HepG2 (cell line): ENCODE results near the gene UBL5. TPM values are rescaled to one million over a fixed set of nuclear protein-coding genes. Genes with fewer than 3 reads are reported as not detected.

ENCODE experiments used
- CENPX ChIP-seq: sonication (generic); formaldehyde crosslinking; IDR thresholded peaks from 2 replicates; pipeline ENCODE4 v1.9.0; 2021; ENCODE audit warnings: mild to moderate bottlenecking, missing genetic modification reagents, moderate library complexity
- GTF2F1 ChIP-seq: fragments of 150-350 bp; IDR thresholded peaks from 2 replicates; pipeline ENCODE4 v1.6.1; 2014; ENCODE audit warnings: low read length
- HDAC1 ChIP-seq: sonication (generic); formaldehyde crosslinking; IDR thresholded peaks from 2 replicates; pipeline ENCODE4 v1.5.1; 2020; ENCODE audit warnings: mild to moderate bottlenecking, missing genetic modification reagents
- MNT ChIP-seq: fragments of 450-650 bp; IDR thresholded peaks from 2 replicates; pipeline ENCODE4 v1.6.1; 2016
- NCOA1 ChIP-seq: sonication (generic); formaldehyde crosslinking; IDR thresholded peaks from 2 replicates; pipeline ENCODE4 v1.9.0; 2021; ENCODE audit warnings: missing genetic modification reagents
- RBFOX2 ChIP-seq: fragments of 200-400 bp; formaldehyde crosslinking; IDR thresholded peaks from 2 replicates; pipeline ENCODE4 v1.6.1; 2017; ENCODE audit warnings: low read depth, mild to moderate bottlenecking, low read length
- RERE ChIP-seq: IDR thresholded peaks from 2 replicates; pipeline ENCODE4 v1.6.1; 2016; ENCODE audit warnings: low read depth, missing genetic modification reagents, missing compliant biosample characterization
- TCF7L2 ChIP-seq: IDR thresholded peaks from 2 replicates; pipeline ENCODE4 v1.6.1; 2011; ENCODE audit warnings: mild to moderate bottlenecking, low read depth, low read length, moderate library complexity
- ZBTB34 ChIP-seq: sonication (generic); formaldehyde crosslinking; IDR thresholded peaks from 2 replicates; pipeline ENCODE4 v1.8.0; 2022; ENCODE audit warnings: mild to moderate bottlenecking, missing genetic modification reagents
- ZFP41 ChIP-seq: sonication (generic); formaldehyde crosslinking; IDR thresholded peaks from 2 replicates; pipeline ENCODE4 v1.4.0; 2020; ENCODE audit warnings: mild to moderate bottlenecking, missing genetic modification reagents, borderline replicate concordance
- ZNF282 ChIP-seq: fragments of 450-650 bp; IDR thresholded peaks from 2 replicates; pipeline ENCODE4 v1.6.1; 2018; ENCODE audit not compliant: partially characterized antibody
- ZNF460 ChIP-seq: sonication (generic); formaldehyde crosslinking; IDR thresholded peaks from 2 replicates; pipeline ENCODE4 v1.5.1; 2020; ENCODE audit warnings: missing genetic modification reagents, mild to moderate bottlenecking, borderline replicate concordance
- ZNF468 ChIP-seq: sonication (generic); formaldehyde crosslinking; IDR thresholded peaks from 2 replicates; pipeline ENCODE4 v1.8.0; 2022; ENCODE audit warnings: mild to moderate bottlenecking, moderate library complexity, missing genetic modification reagents
- ZNF501 ChIP-seq: sonication (generic); formaldehyde crosslinking; IDR thresholded peaks from 2 replicates; pipeline ENCODE4 v1.5.1; 2020; ENCODE audit warnings: mild to moderate bottlenecking, moderate library complexity, missing genetic modification reagents
- ZNF543 ChIP-seq: sonication (generic); formaldehyde crosslinking; IDR thresholded peaks from 2 replicates; pipeline ENCODE4 v1.4.0; 2020; ENCODE audit warnings: mild to moderate bottlenecking, missing genetic modification reagents
- ZNF546 ChIP-seq: sonication (generic); formaldehyde crosslinking; conservative IDR thresholded peaks from 2 replicates; pipeline ENCODE4 v1.8.1; 2023; ENCODE audit warnings: mild to moderate bottlenecking, missing genetic modification reagents
- ZNF644 ChIP-seq: IDR thresholded peaks from 2 replicates; pipeline ENCODE4 v1.6.1; 2016; ENCODE audit warnings: low read depth
- polyA plus RNA-seq, 8 experiments: library from polyadenylated mRNA; depleted of rRNA in 3 of 8; stranded (reverse) in 7 of 8; unstranded in 1 of 8; fragments of >200 nt; fragmentation: Illumina TruSeq in 4 of 8; extraction: Trizol in 4 of 8; gene quantifications; 2 replicates each; pipeline versions ENCODE4 v1.2.1 to v1.2.3, GENCODE V29; 2011 to 2016; ENCODE audit warnings: low read depth in 4 of 8, missing spikeins in 1 of 8, mixed read lengths in 1 of 8; ENCODE audit not compliant: insufficient read depth in 1 of 8
- total RNA-seq, 5 experiments: library from RNA; depleted of rRNA; stranded (reverse); fragments of >200 nt; fragmentation: Illumina TruSeq; extraction: Trizol; gene quantifications; 2 replicates each; pipeline ENCODE4 v1.2.3, GENCODE V29; 2016; ENCODE audit warnings: low read depth in 1 of 5
- TF ChIP-seq, protein P1 (sequence below): sonication (generic); formaldehyde crosslinking; IDR thresholded peaks from 2 replicates; pipeline ENCODE4 v1.8.1; 2023; ENCODE audit warnings: missing genetic modification reagents, mild to moderate bottlenecking, borderline replicate concordance
- TF ChIP-seq, protein P2 (sequence below): IDR thresholded peaks from 2 replicates; pipeline ENCODE4 v1.6.1; 2012; ENCODE audit warnings: low read depth, low read length, improper control_type of control experiment

UBL5 gene
- total and polyA plus RNA-seq, 2 of the 13 experiments (the other 11 are each of a cell fraction or from before 2014, with no cell fraction given): 373 to 487 TPM

DNA sequence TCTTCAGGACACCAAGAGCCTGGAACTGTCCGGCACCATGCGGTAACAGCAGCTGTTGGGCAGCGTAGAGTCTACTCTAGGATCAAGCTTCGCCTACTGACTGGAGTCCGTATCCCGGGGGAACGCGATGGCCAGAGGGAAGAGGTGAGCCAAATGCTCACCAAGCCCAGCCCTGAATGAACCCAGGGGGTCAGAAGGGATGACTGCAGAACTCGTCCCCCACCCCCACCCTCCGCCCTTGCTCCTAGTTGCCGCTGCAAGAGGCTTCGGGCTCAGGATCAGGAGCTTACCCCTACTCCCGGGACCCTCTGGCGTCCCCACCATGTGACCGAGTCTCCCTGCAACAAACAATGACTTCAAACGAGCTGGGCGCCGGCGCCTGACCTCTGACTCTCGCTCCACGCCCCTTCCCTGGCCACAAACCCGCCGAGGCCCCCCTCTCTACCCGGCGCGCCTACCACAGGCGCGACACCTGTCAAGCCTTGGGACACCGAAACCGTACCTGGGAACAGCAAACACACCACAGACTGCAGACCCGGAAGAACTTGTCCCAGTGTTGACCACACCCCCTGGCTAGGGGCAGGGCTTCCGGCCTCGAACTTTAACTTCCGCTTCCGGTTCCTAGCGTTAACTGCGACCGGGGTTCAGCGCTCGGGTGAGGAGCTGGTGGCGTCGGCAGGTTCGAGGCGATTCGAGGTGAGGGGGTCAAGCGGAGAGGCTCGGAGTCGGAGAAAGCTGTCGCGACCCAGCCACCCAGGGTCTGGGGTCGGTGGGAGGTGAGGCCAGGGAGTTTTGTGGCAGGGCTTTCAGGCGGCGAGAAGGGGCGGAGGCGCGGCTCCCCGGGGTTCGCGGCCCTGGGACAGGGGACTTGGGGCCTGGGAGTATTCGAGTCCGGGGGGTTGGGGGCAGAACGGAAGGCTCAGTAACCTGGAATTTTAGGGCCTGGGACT is at the start of gene UBL5 (continued):
- TF ChIP-seq ZFP41 (CRISPR knock-in tag) (no peak), ZBTB34 (CRISPR knock-in tag) (no peak), HDAC1 (peak; percentile 97), ZNF546 (0 out of 2 replicates have a peak, but pooled peaks have one; percentile 37), GTF2F1 (no peak), ZNF460 (CRISPR knock-in tag) (no peak), TCF7L2 (no peak), RERE (no peak), CENPX (CRISPR knock-in tag) (no peak), ZNF468 (CRISPR knock-in tag) (no peak), MNT (peak; percentile 61; the same call in 1 of the 2 replicates), ZNF543 (CRISPR knock-in tag) (no peak; the same call in 1 of the 2 replicates), RBFOX2 (peak; percentile 91), ZNF644 (CRISPR knock-in tag) (no peak), NCOA1 (no peak), ZNF501 (CRISPR knock-in tag) (peak; percentile 85), ZNF282 (no peak)
- TF ChIP-seq, protein P1, sequence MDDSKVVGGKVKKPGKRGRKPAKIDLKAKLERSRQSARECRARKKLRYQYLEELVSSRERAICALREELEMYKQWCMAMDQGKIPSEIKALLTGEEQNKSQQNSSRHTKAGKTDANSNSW: no peak
- TF ChIP-seq, protein P2, sequence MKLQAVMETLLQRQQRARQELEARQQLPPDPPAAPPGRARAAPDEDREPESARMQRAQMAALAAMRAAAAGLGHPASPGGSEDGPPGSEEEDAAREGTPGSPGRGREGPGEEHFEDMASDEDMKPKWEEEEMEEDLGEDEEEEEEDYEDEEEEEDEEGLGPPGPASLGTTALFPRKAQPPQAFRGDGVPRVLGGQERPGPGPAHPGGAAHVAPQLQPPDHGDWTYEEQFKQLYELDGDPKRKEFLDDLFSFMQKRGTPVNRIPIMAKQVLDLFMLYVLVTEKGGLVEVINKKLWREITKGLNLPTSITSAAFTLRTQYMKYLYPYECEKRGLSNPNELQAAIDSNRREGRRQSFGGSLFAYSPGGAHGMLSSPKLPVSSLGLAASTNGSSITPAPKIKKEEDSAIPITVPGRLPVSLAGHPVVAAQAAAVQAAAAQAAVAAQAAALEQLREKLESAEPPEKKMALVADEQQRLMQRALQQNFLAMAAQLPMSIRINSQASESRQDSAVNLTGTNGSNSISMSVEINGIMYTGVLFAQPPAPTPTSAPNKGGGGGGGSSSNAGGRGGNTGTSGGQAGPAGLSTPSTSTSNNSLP: no peak
